Duodenal mucosa (tissue), 2 donors: Measurements from ENCODE around the gene FAM234B.
"Not testable (repeated sequence)": the region's sequence is repeated elsewhere in the genome, so short reads cannot be mapped to it uniquely, and the experiment has no call there.

Experiments
- H3K27ac ChIP-seq: one replicate; pipeline ENCODE4 v1.7.0; 2013; ENCODE audit warnings: low read depth, low read length
- H3K27me3 ChIP-seq, 2 donors: one replicate each; pipeline ENCODE4 v1.7.0; 2013; ENCODE audit warnings: low read length in 2 of 2, control low read depth in 1 of 2; ENCODE audit not compliant: insufficient read depth in 2 of 2, control insufficient read depth in 1 of 2
- H3K36me3 ChIP-seq, 2 donors: one replicate each; pipeline ENCODE4 v1.7.0; 2013; ENCODE audit warnings: low read length in 2 of 2, control low read depth in 1 of 2; ENCODE audit not compliant: insufficient read depth in 2 of 2, control insufficient read depth in 1 of 2
- H3K4me1 ChIP-seq, 2 donors: one replicate each; pipeline ENCODE4 v1.7.0; 2013; ENCODE audit warnings: low read length in 2 of 2, control low read depth in 1 of 2; ENCODE audit not compliant: insufficient read depth in 2 of 2, control insufficient read depth in 1 of 2
- H3K4me3 ChIP-seq, 2 donors: one replicate each; pipeline ENCODE4 v1.7.0; 2013; ENCODE audit warnings: low read length in 2 of 2, low read depth in 1 of 2
- H3K9ac ChIP-seq, 2 donors: one replicate each; pipeline ENCODE4 v1.7.0; 2013; ENCODE audit warnings: low read length in 2 of 2, low read depth in 1 of 2
- H3K9me3 ChIP-seq, 2 donors: one replicate each; pipeline ENCODE4 v1.7.0; 2013; ENCODE audit warnings: low read length in 2 of 2, control low read depth in 1 of 2; ENCODE audit not compliant: control insufficient read depth in 1 of 2

Gene FAM234B

GRCh38 chr12:13073173-13073572, 29.0 kb downstream of the FAM234B start:
- Histone ChIP-seq H3K9me3 (no peaks in the 10 kb centered on the region), H3K36me3 (peaks cover 0 to 9% of the 10 kb centered on the region in 2 donors), H3K4me3 (no peak overlapping the region), H3K9ac (no peak overlapping the region), H3K27me3 (no peaks in the 10 kb centered on the region), H3K27ac (no peak overlapping the region), H3K4me1 (no peaks in the 10 kb centered on the region)

GRCh38 chr12:13074396-13075117, 30.4 kb downstream of the FAM234B start:
- Histone ChIP-seq H3K4me3 (no peak overlapping the region), H3K27me3 (no peaks in the 10 kb centered on the region), H3K9me3 (no peaks in the 10 kb centered on the region), H3K9ac (no peak overlapping the region), H3K36me3 (peaks cover 0 to 11% of the 10 kb centered on the region in 2 donors), H3K4me1 (no peaks in the 10 kb centered on the region), H3K27ac (no peak overlapping the region)

GRCh38 chr12:13075118-13075480, 30.9 kb downstream of the FAM234B start:
- Histone ChIP-seq H3K27ac (no peak overlapping the region), H3K27me3 (no peaks in the 10 kb centered on the region), H3K4me3 (no peak overlapping the region), H3K9me3 (no peaks in the 10 kb centered on the region), H3K36me3 (peaks cover 0 to 13% of the 10 kb centered on the region in 2 donors), H3K4me1 (no peaks in the 10 kb centered on the region), H3K9ac (no peak overlapping the region)

GRCh38 chr12:13075786-13076570, 31.8 kb downstream of the FAM234B start:
- Histone ChIP-seq H3K27me3 (no peaks in the 10 kb centered on the region), H3K27ac (no peak overlapping the region), H3K4me1 (peaks cover 0 to 4% of the 10 kb centered on the region in 2 donors), H3K4me3 (no peak overlapping the region), H3K36me3 (peaks cover 0 to 13% of the 10 kb centered on the region in 2 donors), H3K9me3 (no peaks in the 10 kb centered on the region), H3K9ac (no peak overlapping the region)

GRCh38 chr12:13079440-13079906, 35.3 kb downstream of the FAM234B start:
- Histone ChIP-seq H3K4me1 (peaks cover 0 to 4% of the 10 kb centered on the region in 2 donors), H3K36me3 (peaks cover 0 to 9% of the 10 kb centered on the region in 2 donors), H3K4me3 (no peak overlapping the region), H3K27me3 (no peaks in the 10 kb centered on the region), H3K9me3 (no peaks in the 10 kb centered on the region), H3K9ac (no peak overlapping the region), H3K27ac (no peak overlapping the region)

- no peaks in the 10 kb centered on the region for H3K27me3 ChIP-seq
- H3K9ac ChIP-seq = no peak overlapping the region
- no peak overlapping the region for H3K4me3 ChIP-seq
- no peaks in the 10 kb centered on the region for H3K9me3 ChIP-seq
- peaks cover 0 to 9% of the 10 kb centered on the region in 2 donors for H3K36me3 ChIP-seq
- H3K4me1 ChIP-seq = peaks cover 0 to 4% of the 10 kb centered on the region in 2 donors
- no peak overlapping the region for H3K27ac ChIP-seq
Measured at GRCh38 chr12:13080266-13080665, 36.1 kb downstream of the FAM234B start.

- H3K36me3 ChIP-seq = peaks cover 0 to 4% of the 10 kb centered on the region in 2 donors
Measured at GRCh38 chr12:13082861-13083260, 38.7 kb downstream of the FAM234B start.

GRCh38 chr12:13083638-13084037, 39.5 kb downstream of the FAM234B start:
- H3K4me3 ChIP-seq, H3K9ac ChIP-seq, H3K27ac ChIP-seq, H3K9me3 ChIP-seq, H3K36me3 ChIP-seq, H3K27me3 ChIP-seq, H3K4me1 ChIP-seq: not testable (repeated sequence)

More at GRCh38 chr12:13082861-13083260, 38.7 kb downstream of the FAM234B start:
- Histone ChIP-seq H3K27ac (no peak overlapping the region), H3K9me3 (no peaks in the 10 kb centered on the region), H3K4me3 (no peak overlapping the region), H3K4me1 (peaks cover 0 to 4% of the 10 kb centered on the region in 2 donors), H3K9ac (no peak overlapping the region), H3K27me3 (no peaks in the 10 kb centered on the region)

- Histone ChIP-seq H3K9ac (no peak overlapping the region), H3K4me1 (peaks cover 0 to 4% of the 10 kb centered on the region in 2 donors), H3K36me3 (no peaks in the 10 kb centered on the region), H3K27ac (no peak overlapping the region), H3K27me3 (no peaks in the 10 kb centered on the region), H3K9me3 (no peaks in the 10 kb centered on the region), H3K4me3 (no peak overlapping the region)
Measured at GRCh38 chr12:13084898-13085640, 40.9 kb downstream of the FAM234B start.
